ENCODE measurements around the gene XPNPEP2.

The XPNPEP2 gene

GRCh38 chrX:129738466-129739308, at the start of gene XPNPEP2:
XPNPEP2 (plus strand) TSS chrX:129738979; CDS start chrX:129739214, 235 bp downstream.
- TF ChIP-seq CTCF (IDR thresholded peaks at IDR 0.05), result no peak

- TF ChIP-seq CTCF (IDR thresholded peaks at IDR 0.05), result no peak
These were observed 49.0 kb upstream of the XPNPEP2 start for GRCh38 chrX:129689796-129690195.

- no peak for TF ChIP-seq CTCF (IDR thresholded peaks at IDR 0.05)
These were observed 48.3 kb upstream of the XPNPEP2 start for GRCh38 chrX:129690435-129690834.

GRCh38 chrX:129693354-129693753, 45.4 kb upstream of the XPNPEP2 start:
- no peak for TF ChIP-seq CTCF (IDR thresholded peaks at IDR 0.05)

GRCh38 chrX:129694805-129695204, 44.0 kb upstream of the XPNPEP2 start:
- no peak for TF ChIP-seq CTCF (IDR thresholded peaks at IDR 0.05)

- TF ChIP-seq CTCF (IDR thresholded peaks at IDR 0.05), result no peak
These were observed 43.2 kb upstream of the XPNPEP2 start for GRCh38 chrX:129695535-129695934.

- TF ChIP-seq CTCF (IDR thresholded peaks at IDR 0.05), result no peak
These were observed 42.8 kb upstream of the XPNPEP2 start for GRCh38 chrX:129695937-129696336.

Measured in LNCAP (cell line).